Measurements from ENCODE around the gene KCTD15.

DNA sequence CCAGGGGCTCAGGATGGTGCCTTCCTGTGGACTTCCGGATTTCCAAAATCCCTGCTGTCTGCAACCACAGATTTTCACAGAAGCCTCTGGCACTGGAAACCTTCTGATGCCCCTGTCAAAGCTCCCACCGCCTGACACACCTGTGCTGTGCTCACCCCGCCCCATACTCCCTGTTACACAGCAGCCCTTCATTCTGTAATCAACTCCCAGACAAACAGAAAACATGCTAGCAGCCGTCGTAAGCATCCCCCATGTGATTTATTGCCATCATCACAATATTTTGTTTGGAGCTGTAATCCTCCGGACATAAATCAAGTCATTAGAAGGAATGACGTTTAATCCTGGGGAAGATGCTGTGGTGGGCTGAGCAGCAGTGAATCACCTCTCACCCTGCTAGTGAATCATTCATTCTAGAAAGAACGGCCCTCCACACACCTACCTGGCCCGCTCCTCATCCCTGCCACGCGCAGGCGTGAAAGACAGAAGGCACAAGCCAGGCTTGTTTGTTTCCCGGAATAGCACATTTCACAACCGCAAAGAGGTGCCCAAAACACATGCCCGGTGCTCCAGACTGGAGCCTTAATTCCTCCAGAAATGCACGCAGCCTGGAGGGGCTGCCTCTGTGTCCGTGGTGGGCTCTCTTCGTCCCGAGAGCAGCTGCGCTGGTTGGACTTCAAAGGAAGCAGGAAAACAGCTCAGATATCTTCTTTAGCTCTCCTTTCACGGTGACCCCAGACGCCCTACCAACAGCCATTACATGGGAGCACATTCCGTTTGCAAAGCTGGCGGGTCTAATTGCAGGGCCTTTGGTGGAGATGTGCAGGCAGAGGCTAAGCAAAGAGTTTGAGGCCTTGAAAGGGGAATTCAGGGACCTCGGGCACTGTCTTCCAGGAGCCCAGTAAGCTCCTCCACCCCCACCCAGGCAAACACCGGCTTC, 41.3 kb upstream of the KCTD15 start:
- TF ChIP-seq, protein P1, sequence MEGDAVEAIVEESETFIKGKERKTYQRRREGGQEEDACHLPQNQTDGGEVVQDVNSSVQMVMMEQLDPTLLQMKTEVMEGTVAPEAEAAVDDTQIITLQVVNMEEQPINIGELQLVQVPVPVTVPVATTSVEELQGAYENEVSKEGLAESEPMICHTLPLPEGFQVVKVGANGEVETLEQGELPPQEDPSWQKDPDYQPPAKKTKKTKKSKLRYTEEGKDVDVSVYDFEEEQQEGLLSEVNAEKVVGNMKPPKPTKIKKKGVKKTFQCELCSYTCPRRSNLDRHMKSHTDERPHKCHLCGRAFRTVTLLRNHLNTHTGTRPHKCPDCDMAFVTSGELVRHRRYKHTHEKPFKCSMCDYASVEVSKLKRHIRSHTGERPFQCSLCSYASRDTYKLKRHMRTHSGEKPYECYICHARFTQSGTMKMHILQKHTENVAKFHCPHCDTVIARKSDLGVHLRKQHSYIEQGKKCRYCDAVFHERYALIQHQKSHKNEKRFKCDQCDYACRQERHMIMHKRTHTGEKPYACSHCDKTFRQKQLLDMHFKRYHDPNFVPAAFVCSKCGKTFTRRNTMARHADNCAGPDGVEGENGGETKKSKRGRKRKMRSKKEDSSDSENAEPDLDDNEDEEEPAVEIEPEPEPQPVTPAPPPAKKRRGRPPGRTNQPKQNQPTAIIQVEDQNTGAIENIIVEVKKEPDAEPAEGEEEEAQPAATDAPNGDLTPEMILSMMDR (IDR thresholded peaks at IDR 0.05) = no peak
- TF ChIP-seq POLR2A (IDR thresholded peaks at IDR 0.05) (no peak), EP300 (IDR thresholded peaks at IDR 0.05) (no peak)

Data from tibial nerve (tissue), 4 donors.